Neural cell (in vitro differentiated cells): Measurements from ENCODE around the gene TFAM. TPM values are rescaled to one million over a fixed set of nuclear protein-coding genes. Genes with fewer than 3 reads are reported as not detected.

Experiments used
- H2AFZ ChIP-seq: fragments of 200-600, 300-800 bp; sonication (generic), shearing (Covaris generic); 2 replicates; pipeline ENCODE4 v1.6.0; 2014; ENCODE audit warnings: low read depth, mild to moderate bottlenecking, antibody characterized with exemption, low read length, moderate library complexity
- H3F3A ChIP-seq: fragments of 200-600 bp; shearing (Covaris generic); 2 replicates; pipeline ENCODE4 v1.6.1; 2016; ENCODE audit warnings: mild to moderate bottlenecking, moderate library complexity, mixed read lengths, antibody characterized with exemption, low read length; ENCODE audit not compliant: insufficient read depth, poor library complexity, severe bottlenecking
- H3K27ac ChIP-seq: fragments of 200-600, 300-800 bp; sonication (generic), shearing (Covaris generic); 2 replicates; pipeline ENCODE4 v1.5.1; 2014; ENCODE audit warnings: mild to moderate bottlenecking, low read length, moderate library complexity
- H3K27me3 ChIP-seq: fragments of 300-800, 200-600 bp; sonication (generic), shearing (Covaris generic); 2 replicates; pipeline ENCODE4 v1.6.0; 2014; ENCODE audit warnings: mild to moderate bottlenecking, low read depth, low read length, moderate library complexity; ENCODE audit not compliant: insufficient read depth
- H3K36me3 ChIP-seq: fragments of 300-800, 200-600 bp; sonication (generic), shearing (Covaris generic); 2 replicates; pipeline ENCODE4 v1.5.1; 2014; ENCODE audit warnings: mild to moderate bottlenecking, antibody characterized with exemption, low read length, moderate library complexity; ENCODE audit not compliant: insufficient read depth
- H3K4me2 ChIP-seq: fragments of 300-800, 200-600 bp; sonication (generic), shearing (Covaris generic); 2 replicates; pipeline ENCODE4 v1.6.0; 2014; ENCODE audit warnings: mild to moderate bottlenecking, low read length
- H3K4me3 ChIP-seq: fragments of 300-800, 200-600 bp; sonication (generic), shearing (Covaris generic); 2 replicates; pipeline ENCODE4 v1.5.1; 2014; ENCODE audit warnings: mild to moderate bottlenecking, low read length, moderate library complexity
- H3K79me2 ChIP-seq: fragments of 200-600 bp; shearing (Covaris generic); replicated peaks from 2 replicates; pipeline ENCODE4 v1.6.0; 2014; ENCODE audit warnings: mild to moderate bottlenecking, low read length, moderate library complexity; ENCODE audit not compliant: insufficient read depth
- H3K9ac ChIP-seq: fragments of 300-800, 200-600 bp; sonication (generic), shearing (Covaris generic); 2 replicates; pipeline ENCODE4 v1.6.1; 2016; ENCODE audit warnings: mild to moderate bottlenecking, low read length, mixed read lengths
- H3K9me2 ChIP-seq: fragments of 200-600 bp; shearing (Covaris generic); 2 replicates; pipeline ENCODE4 v1.6.1; 2016; ENCODE audit warnings: mild to moderate bottlenecking, low read length, mixed read lengths; ENCODE audit not compliant: insufficient read depth
- H3K9me3 ChIP-seq: fragments of 200-600, 300-800 bp; sonication (generic), shearing (Covaris generic); 2 replicates; pipeline ENCODE4 v1.6.1; 2016; ENCODE audit warnings: mild to moderate bottlenecking, mixed run types, low read length, moderate library complexity, mixed read lengths
- H4K20me1 ChIP-seq: fragments of 200-600 bp; shearing (Covaris generic); 2 replicates; pipeline ENCODE4 v1.6.1; 2016; ENCODE audit warnings: mild to moderate bottlenecking, mixed run types; ENCODE audit not compliant: insufficient read depth
- EP300 ChIP-seq: fragments of 450-650 bp; conservative IDR thresholded peaks from 2 replicates; pipeline ENCODE4 v1.6.1; 2014; ENCODE audit warnings: antibody characterized with exemption, mild to moderate bottlenecking, moderate library complexity; ENCODE audit not compliant: poor library complexity, severe bottlenecking
- EZH2 ChIP-seq: fragments of 200-600, 300-800 bp; shearing (Covaris generic), sonication (generic); IDR thresholded peaks from 2 replicates; pipeline ENCODE4 v1.6.1; 2014; ENCODE audit warnings: antibody characterized with exemption, low read length, borderline replicate concordance, mild to moderate bottlenecking; ENCODE audit not compliant: insufficient read depth, poor library complexity, severe bottlenecking
- MXI1 ChIP-seq: fragments of 450-650 bp; conservative IDR thresholded peaks from 2 replicates; pipeline ENCODE4 v1.6.1; 2014; ENCODE audit warnings: antibody characterized with exemption, mild to moderate bottlenecking; ENCODE audit not compliant: poor library complexity, severe bottlenecking
- POLR2AphosphoS5 ChIP-seq: IDR thresholded peaks from 2 replicates; pipeline ENCODE4 v1.6.1; 2012
- RAD21 ChIP-seq: fragments of 450-650 bp; conservative IDR thresholded peaks from 2 replicates; pipeline ENCODE4 v1.6.1; 2014; ENCODE audit warnings: antibody characterized with exemption, mild to moderate bottlenecking, moderate library complexity
- TAF1 ChIP-seq: IDR thresholded peaks from 2 replicates; pipeline ENCODE4 v1.6.1; 2012; ENCODE audit warnings: low read depth
- polyA plus RNA-seq: library from polyadenylated mRNA; depleted of rRNA; stranded (reverse); fragments of >200 nt; gene quantifications from 2 replicates; pipeline ENCODE4 v1.2.3, GENCODE V29; 2014
- TF ChIP-seq, protein P1 (sequence below): fragments of 450-650 bp; IDR thresholded peaks from 2 replicates; pipeline ENCODE4 v1.5.1; 2014; ENCODE audit warnings: antibody characterized with exemption, mild to moderate bottlenecking, moderate library complexity; ENCODE audit not compliant: poor library complexity, severe bottlenecking
- TF ChIP-seq, protein P2 (sequence below): IDR thresholded peaks from 2 replicates; pipeline ENCODE4 v1.6.1; 2012; ENCODE audit warnings: borderline replicate concordance

Gene TFAM
- polyA plus RNA-seq, 1 donor from 2014 or later, result 27.2 TPM

DNA sequence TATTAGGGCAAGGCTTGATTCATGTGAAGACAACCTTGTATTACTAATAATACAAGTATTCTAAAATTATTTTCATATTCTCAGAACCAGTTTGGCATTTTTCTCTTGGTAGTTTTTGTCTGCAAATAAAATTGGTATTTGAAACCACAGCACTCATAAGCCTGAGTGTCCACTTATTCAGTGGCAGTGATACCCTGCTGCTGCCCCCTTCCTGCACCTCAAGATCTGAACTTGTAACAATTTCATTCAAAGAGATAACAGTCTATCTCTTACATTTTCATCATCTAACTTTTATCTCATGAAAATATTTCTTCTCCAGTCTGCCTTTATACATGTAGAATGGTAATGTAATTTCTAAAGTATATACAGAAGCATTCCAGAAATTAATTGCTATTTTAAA lies 9.3 kb downstream of the TFAM start:
- H3K4me2 ChIP-seq, result no peak overlapping the region
- no peaks in the 10 kb centered on the region for H3K9me2 ChIP-seq
- no peak overlapping the region for H2AFZ ChIP-seq
- no peaks in the 10 kb centered on the region for H3K79me2 ChIP-seq
- H3K9me3 ChIP-seq, result no peaks in the 10 kb centered on the region
- TF ChIP-seq, protein P1, sequence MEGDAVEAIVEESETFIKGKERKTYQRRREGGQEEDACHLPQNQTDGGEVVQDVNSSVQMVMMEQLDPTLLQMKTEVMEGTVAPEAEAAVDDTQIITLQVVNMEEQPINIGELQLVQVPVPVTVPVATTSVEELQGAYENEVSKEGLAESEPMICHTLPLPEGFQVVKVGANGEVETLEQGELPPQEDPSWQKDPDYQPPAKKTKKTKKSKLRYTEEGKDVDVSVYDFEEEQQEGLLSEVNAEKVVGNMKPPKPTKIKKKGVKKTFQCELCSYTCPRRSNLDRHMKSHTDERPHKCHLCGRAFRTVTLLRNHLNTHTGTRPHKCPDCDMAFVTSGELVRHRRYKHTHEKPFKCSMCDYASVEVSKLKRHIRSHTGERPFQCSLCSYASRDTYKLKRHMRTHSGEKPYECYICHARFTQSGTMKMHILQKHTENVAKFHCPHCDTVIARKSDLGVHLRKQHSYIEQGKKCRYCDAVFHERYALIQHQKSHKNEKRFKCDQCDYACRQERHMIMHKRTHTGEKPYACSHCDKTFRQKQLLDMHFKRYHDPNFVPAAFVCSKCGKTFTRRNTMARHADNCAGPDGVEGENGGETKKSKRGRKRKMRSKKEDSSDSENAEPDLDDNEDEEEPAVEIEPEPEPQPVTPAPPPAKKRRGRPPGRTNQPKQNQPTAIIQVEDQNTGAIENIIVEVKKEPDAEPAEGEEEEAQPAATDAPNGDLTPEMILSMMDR, result no peak
- TF ChIP-seq MXI1 (no peak), RAD21 (no peak), EZH2 (no peak), TAF1 (no peak), POLR2AphosphoS5 (no peak)
- TF ChIP-seq, protein P2, sequence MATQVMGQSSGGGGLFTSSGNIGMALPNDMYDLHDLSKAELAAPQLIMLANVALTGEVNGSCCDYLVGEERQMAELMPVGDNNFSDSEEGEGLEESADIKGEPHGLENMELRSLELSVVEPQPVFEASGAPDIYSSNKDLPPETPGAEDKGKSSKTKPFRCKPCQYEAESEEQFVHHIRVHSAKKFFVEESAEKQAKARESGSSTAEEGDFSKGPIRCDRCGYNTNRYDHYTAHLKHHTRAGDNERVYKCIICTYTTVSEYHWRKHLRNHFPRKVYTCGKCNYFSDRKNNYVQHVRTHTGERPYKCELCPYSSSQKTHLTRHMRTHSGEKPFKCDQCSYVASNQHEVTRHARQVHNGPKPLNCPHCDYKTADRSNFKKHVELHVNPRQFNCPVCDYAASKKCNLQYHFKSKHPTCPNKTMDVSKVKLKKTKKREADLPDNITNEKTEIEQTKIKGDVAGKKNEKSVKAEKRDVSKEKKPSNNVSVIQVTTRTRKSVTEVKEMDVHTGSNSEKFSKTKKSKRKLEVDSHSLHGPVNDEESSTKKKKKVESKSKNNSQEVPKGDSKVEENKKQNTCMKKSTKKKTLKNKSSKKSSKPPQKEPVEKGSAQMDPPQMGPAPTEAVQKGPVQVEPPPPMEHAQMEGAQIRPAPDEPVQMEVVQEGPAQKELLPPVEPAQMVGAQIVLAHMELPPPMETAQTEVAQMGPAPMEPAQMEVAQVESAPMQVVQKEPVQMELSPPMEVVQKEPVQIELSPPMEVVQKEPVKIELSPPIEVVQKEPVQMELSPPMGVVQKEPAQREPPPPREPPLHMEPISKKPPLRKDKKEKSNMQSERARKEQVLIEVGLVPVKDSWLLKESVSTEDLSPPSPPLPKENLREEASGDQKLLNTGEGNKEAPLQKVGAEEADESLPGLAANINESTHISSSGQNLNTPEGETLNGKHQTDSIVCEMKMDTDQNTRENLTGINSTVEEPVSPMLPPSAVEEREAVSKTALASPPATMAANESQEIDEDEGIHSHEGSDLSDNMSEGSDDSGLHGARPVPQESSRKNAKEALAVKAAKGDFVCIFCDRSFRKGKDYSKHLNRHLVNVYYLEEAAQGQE, result no peak
- H3K27ac ChIP-seq, result no peak overlapping the region
- no peak overlapping the region for H3K9ac ChIP-seq
- peaks cover 7% of the 10 kb centered on the region for H3K36me3 ChIP-seq
- H3K4me3 ChIP-seq, result no peak overlapping the region
- H4K20me1 ChIP-seq, result no peaks in the 10 kb centered on the region
- no peaks in the 10 kb centered on the region for H3K27me3 ChIP-seq
- no peaks in the 10 kb centered on the region for H3F3A ChIP-seq

DNA sequence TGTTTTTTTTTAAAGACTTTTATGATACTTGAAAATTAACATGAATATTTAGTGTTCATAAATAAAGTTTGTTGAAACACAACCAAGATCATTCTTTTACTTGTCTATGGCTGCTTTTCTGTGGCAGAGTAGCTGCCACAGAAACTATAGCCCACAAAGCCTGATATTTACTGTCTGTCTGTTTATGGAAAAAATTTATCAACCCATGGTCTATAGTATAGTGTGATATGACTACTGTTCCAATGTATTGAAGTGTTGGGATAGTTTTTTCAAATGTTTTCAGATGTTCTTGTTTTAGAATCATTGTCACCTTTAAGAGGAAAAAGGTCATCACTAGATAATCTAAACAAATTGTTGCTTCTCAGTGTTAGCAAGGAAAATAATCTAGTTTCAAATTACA lies 10.8 kb downstream of the TFAM start:
- H3K9me3 ChIP-seq, result no peaks in the 10 kb centered on the region
- no peaks in the 10 kb centered on the region for H3F3A ChIP-seq
- TF ChIP-seq EP300 (no peak), TAF1 (no peak), MXI1 (no peak), POLR2AphosphoS5 (no peak)
- TF ChIP-seq, protein P1, result no peak
- H3K4me3 ChIP-seq, result no peak overlapping the region
- no peaks in the 10 kb centered on the region for H3K79me2 ChIP-seq
- peaks cover 7% of the 10 kb centered on the region for H3K36me3 ChIP-seq
- H3K4me2 ChIP-seq, result no peak overlapping the region
- H4K20me1 ChIP-seq, result no peaks in the 10 kb centered on the region
- H3K9ac ChIP-seq, result no peak overlapping the region
- H2AFZ ChIP-seq, result no peak overlapping the region
- no peaks in the 10 kb centered on the region for H3K27me3 ChIP-seq
- no peaks in the 10 kb centered on the region for H3K9me2 ChIP-seq
- no peak overlapping the region for H3K27ac ChIP-seq
